B cell (primary cell): ENCODE results near the gene TRIM54.

ENCODE experiments used
- CTCF ChIP-seq: fragments of 200-600 bp; IDR thresholded peaks from one replicate; pipeline ENCODE4 v1.8.0; 2022; ENCODE audit warnings: antibody characterized with exemption, mild to moderate bottlenecking
- EZH2 ChIP-seq: IDR thresholded peaks from 2 replicates; pipeline ENCODE4 v1.6.1; 2012; ENCODE audit warnings: borderline replicate concordance, low read depth, mild to moderate bottlenecking, moderate library complexity, low read length; ENCODE audit not compliant: insufficient read depth, poor library complexity, severe bottlenecking

- TF ChIP-seq CTCF (no peak), EZH2 (no peak)
Observed at GRCh38 chr2:27324720-27325119, 42.5 kb downstream of the TRIM54 start.
